HEK293T (cell line): Measurements from ENCODE around the gene SLC35G2.
"Not testable (repeated sequence)": the region's sequence is repeated elsewhere in the genome, so short reads cannot be mapped to it uniquely, and the experiment has no call there.

Source experiments
- ARNT ChIP-seq: fragments of 450-650 bp; IDR thresholded peaks from 2 replicates; pipeline ENCODE4 v1.6.1; 2017; ENCODE audit warnings: mild to moderate bottlenecking
- BHLHE40 ChIP-seq: fragments of 450-650 bp; IDR thresholded peaks from 2 replicates; pipeline ENCODE4 v1.6.1; 2016; ENCODE audit warnings: mild to moderate bottlenecking, moderate library complexity, borderline replicate concordance
- ELF4 ChIP-seq: fragments of 450-650 bp; IDR thresholded peaks from 2 replicates; pipeline ENCODE4 v1.6.1; 2017; ENCODE audit warnings: antibody characterized with exemption
- FOXA1 ChIP-seq: fragments of 450-650 bp; IDR thresholded peaks from 2 replicates; pipeline ENCODE4 v1.6.1; 2016; ENCODE audit warnings: mild to moderate bottlenecking
- FOXK2 ChIP-seq: fragments of 450-650 bp; IDR thresholded peaks from 2 replicates; pipeline ENCODE4 v1.6.1; 2016; ENCODE audit warnings: mild to moderate bottlenecking
- FOXM1 ChIP-seq: fragments of 450-650 bp; IDR thresholded peaks from 2 replicates; pipeline ENCODE4 v1.6.1; 2017; ENCODE audit warnings: mild to moderate bottlenecking, borderline replicate concordance
- HDGF ChIP-seq: fragments of 450-650 bp; IDR thresholded peaks from 2 replicates; pipeline ENCODE4 v1.6.1; 2017; ENCODE audit warnings: antibody characterized with exemption, borderline replicate concordance
- L3MBTL2 ChIP-seq: fragments of 450-650 bp; conservative IDR thresholded peaks from 2 replicates; pipeline ENCODE4 v1.6.1; 2016; ENCODE audit warnings: mild to moderate bottlenecking
- NFRKB ChIP-seq: fragments of 450-650 bp; IDR thresholded peaks from 2 replicates; pipeline ENCODE4 v1.6.1; 2016; ENCODE audit warnings: mild to moderate bottlenecking, moderate library complexity
- SP1 ChIP-seq: fragments of 450-650 bp; IDR thresholded peaks from 2 replicates; pipeline ENCODE4 v1.6.1; 2017
- SUZ12 ChIP-seq: fragments of 450-650 bp; IDR thresholded peaks from 2 replicates; pipeline ENCODE4 v1.6.1; 2016; ENCODE audit warnings: mild to moderate bottlenecking
- TARDBP ChIP-seq: fragments of 450-650 bp; IDR thresholded peaks from 2 replicates; pipeline ENCODE4 v1.6.1; 2016
- ZNF384 ChIP-seq: fragments of 450-650 bp; IDR thresholded peaks from 2 replicates; pipeline ENCODE4 v1.6.1; 2016
- TF ChIP-seq, protein P1 (sequence below): fragments of 450-650 bp; IDR thresholded peaks from 2 replicates; pipeline ENCODE4 v1.6.1; 2016

DNA sequence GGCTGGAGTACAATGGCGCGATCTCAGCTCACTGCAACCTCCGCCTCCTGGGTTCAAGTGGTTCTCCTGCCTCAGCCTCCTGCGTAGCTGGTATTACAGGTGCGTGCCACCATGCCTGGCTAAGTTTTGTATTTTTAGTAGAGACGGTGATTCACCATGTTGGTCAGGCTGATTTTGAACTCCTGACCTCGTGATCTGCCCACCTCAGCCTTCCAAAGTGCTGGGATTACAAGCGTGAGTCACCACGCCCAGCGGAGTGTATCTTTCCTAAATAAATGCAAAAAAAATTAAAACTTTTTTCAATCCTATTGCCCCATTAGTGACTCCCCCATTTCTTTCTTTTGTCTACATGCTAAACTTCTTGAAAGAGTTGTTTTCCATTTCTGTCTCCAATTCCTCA lies 17.8 kb upstream of the SLC35G2 start:
- TF ChIP-seq ELF4, FOXA1, BHLHE40, SUZ12, SP1, FOXK2, FOXM1, HDGF, ZNF384, TARDBP, ARNT, NFRKB, L3MBTL2: not testable (repeated sequence)
- TF ChIP-seq, protein P1, sequence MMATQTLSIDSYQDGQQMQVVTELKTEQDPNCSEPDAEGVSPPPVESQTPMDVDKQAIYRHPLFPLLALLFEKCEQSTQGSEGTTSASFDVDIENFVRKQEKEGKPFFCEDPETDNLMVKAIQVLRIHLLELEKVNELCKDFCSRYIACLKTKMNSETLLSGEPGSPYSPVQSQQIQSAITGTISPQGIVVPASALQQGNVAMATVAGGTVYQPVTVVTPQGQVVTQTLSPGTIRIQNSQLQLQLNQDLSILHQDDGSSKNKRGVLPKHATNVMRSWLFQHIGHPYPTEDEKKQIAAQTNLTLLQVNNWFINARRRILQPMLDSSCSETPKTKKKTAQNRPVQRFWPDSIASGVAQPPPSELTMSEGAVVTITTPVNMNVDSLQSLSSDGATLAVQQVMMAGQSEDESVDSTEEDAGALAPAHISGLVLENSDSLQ = not testable (repeated sequence)
